Breast epithelium (tissue), 4 donors: ENCODE data around the gene MYLK3. TPM values are rescaled to one million over a fixed set of nuclear protein-coding genes. Genes with fewer than 3 reads are reported as not detected.
A peak's percentile ranks its signal among the peaks of the same experiment; 100 is the strongest.
"Not testable (repeated sequence)": the region's sequence is repeated elsewhere in the genome, so short reads cannot be mapped to it uniquely, and the experiment has no call there.

Source experiments
- DNase-seq, 2 donors: peaks; one replicate each; pipeline ENCODE4 v3.0.0-alpha.2; 2019; ENCODE audit warnings: low spot score in 2 of 2
- H3K27ac ChIP-seq, 2 donors: fragments of 200-600 bp; sonication (generic) in 1 of 2; one replicate each; pipeline ENCODE4 v1.5.1; 2016 to 2019; ENCODE audit warnings: mild to moderate bottlenecking in 1 of 2
- H3K27me3 ChIP-seq, 2 donors: fragments of 200-600 bp; sonication (generic) in 1 of 2; one replicate each; pipeline versions ENCODE4 v1.5.1 to v1.6.0; 2017 to 2019; ENCODE audit warnings: control low read depth in 1 of 2, mild to moderate bottlenecking in 1 of 2
- H3K36me3 ChIP-seq: fragments of 200-600 bp; one replicate; pipeline ENCODE4 v1.5.1; 2019
- H3K4me1 ChIP-seq, 2 donors: fragments of 200-600 bp; sonication (generic); one replicate each; pipeline ENCODE4 v1.5.1; 2016 to 2019; ENCODE audit warnings: control low read depth in 1 of 2
- H3K4me3 ChIP-seq, 3 donors: fragments of 200-600 bp; sonication (generic); 1 replicate in 2 of 3; 2 replicates in 1 of 3; pipeline ENCODE4 v1.5.1; 2016 to 2019; ENCODE audit warnings: mild to moderate bottlenecking in 3 of 3, moderate library complexity in 2 of 3
- H3K9me3 ChIP-seq, 2 donors: fragments of 200-600 bp; sonication (generic) in 1 of 2; one replicate each; pipeline ENCODE4 v1.5.1; 2016 to 2019; ENCODE audit warnings: control low read depth in 1 of 2
- CTCF ChIP-seq, 3 donors: fragments of 450-650 bp; IDR thresholded peaks; one replicate each; pipeline ENCODE4 v1.5.1; 2016 to 2017; ENCODE audit warnings: antibody characterized with exemption in 3 of 3, mild to moderate bottlenecking in 3 of 3, moderate library complexity in 3 of 3
- POLR2A ChIP-seq: fragments of 450-650 bp; IDR thresholded peaks from one replicate; pipeline ENCODE4 v1.6.1; 2016; ENCODE audit warnings: antibody characterized with exemption, mild to moderate bottlenecking, moderate library complexity
- POLR2AphosphoS5 ChIP-seq, 3 donors: sonication (generic); formaldehyde crosslinking; IDR thresholded peaks; one replicate each; pipeline ENCODE4 v1.6.1; 2017; ENCODE audit warnings: antibody characterized with exemption in 3 of 3
- intact Hi-C: fragments of 100-400 bp; cut with DNase I; formaldehyde crosslinking; loops from one replicate; pipeline ENCODE4 v1.15.1; 2023; ENCODE audit warnings: low total_unique reads
- total RNA-seq, 3 donors: library from RNA; depleted of rRNA; stranded (reverse); fragments of >200 nt; gene quantifications; one replicate each; pipeline ENCODE4 v1.1.0, GENCODE V29; 2016

The MYLK3 gene
- total RNA-seq, 3 donors from 2014 or later = 0.48 to 0.59 TPM; not detected in 1

DNA sequence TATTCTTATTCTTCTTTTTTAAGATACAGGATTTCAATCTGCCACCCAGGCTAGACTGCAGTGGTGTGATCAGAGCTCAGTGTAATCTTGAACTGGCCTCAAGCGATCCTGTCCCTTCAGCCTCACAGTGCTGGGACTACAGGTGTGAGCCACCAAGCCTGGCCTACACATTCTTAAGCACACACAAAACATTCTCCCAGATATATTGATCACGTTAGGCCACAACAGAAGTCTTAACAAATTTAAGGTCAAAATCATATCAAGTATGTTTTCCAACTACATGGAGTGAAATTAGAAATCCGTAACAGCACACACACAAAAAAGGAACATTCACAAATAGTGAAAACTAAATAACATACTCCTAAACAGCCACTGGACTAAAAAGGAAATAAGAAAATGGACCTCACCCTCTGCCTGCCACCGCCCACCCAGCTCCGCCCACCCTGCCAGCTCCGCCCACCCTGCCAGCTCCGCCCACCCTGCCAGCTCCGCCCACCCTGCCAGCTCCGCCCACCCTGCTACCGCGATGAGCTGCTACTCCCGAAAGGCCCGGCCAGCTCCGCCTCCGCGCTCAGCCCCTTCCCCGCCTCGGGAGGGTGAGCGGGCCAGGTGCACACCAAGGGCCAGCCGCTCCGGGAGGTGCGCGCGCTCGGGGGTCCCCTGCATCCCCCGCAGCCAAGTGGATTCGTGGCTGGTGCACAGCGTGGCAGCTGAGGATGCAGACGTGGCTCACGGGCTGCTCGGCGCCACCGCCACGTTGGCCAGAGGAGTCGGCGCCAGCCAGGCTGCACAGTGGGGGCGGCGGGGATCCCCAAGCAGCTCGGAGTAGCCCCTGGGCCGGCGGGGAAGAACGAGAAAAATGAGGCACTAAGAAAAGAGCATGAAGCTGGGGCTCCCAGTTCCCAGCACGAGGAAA, 41.6 kb upstream of the MYLK3 start:
- no peaks in the 10 kb centered on the region for H3K4me1 ChIP-seq
- DNase-seq = peak; percentile 61 to 70
- H3K27me3 ChIP-seq = no peaks in the 10 kb centered on the region
- peak overlapping the region; percentile 43 to 71 (median 66) for H3K4me3 ChIP-seq
- intact Hi-C loops = no loop called here
- no peaks in the 10 kb centered on the region for H3K36me3 ChIP-seq
- TF ChIP-seq CTCF (IDR thresholded peaks at IDR 0.05) = no peak
- peak in 1 of 3 donors; percentile 36 for TF ChIP-seq POLR2AphosphoS5 (IDR thresholded peaks at IDR 0.05)
- H3K9me3 ChIP-seq = peaks cover 4 to 6% of the 10 kb centered on the region in 2 donors
- peak overlapping the region; percentile 6 to 15 for H3K27ac ChIP-seq

DNA sequence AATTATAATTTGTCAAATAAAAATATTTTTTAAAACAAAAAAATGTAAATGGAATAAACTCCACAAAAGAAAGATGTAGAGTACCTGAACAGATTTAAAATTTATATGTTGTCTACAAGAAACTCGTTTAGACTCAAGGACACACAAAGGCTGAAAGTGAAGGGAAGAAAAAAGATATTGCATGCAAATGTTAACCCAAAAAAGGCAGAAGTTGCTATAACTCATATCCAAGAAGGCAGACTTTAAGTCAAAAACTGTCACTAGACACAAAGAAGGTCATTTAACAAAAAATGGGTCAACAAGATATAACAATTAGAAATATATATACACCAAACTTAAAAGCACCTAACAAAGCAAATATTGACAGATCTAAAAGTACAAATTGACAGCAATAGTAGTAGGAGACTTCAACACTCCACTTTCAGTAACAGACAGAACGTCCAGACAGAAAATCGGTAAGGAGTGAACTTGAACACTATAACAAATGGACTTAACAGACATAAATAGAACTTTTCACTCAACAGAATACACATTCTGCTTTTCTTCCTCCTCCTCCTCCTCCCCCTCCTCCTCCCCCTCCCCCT, 40.8 kb upstream of the MYLK3 start:
- no peaks in the 10 kb centered on the region for H3K36me3 ChIP-seq
- intact Hi-C loops = no loop called here
- no peak overlapping the region for H3K27ac ChIP-seq
- H3K4me1 ChIP-seq = no peaks in the 10 kb centered on the region
- DNase-seq = no peak
- no peak for TF ChIP-seq CTCF (IDR thresholded peaks at IDR 0.05)
- no peak for TF ChIP-seq POLR2A
- TF ChIP-seq POLR2AphosphoS5 (IDR thresholded peaks at IDR 0.05) = no peak
- H3K27me3 ChIP-seq = no peaks in the 10 kb centered on the region
- H3K9me3 ChIP-seq = peaks cover 4 to 6% of the 10 kb centered on the region in 2 donors
- no peak overlapping the region for H3K4me3 ChIP-seq

DNA sequence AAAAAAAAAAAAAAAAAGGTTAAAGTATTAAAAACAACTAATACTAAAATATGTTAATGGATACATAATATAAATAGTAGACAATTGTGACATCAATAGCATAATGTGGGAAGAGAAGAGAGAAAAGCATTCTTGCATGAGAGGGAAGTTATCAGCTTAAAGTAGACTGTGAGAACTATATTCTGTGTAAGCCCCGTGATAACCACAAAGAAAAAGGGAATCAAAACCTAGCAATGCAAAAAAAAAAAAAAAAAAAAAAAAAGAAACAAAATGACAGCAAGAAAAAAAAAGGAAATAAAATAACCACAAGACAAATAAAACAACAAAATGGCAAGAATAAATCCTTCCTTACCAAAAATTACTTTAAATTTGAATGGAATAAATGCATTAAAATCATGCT, 39.8 kb upstream of the MYLK3 start:
- Histone ChIP-seq H3K36me3 (no peaks in the 10 kb centered on the region), H3K9me3 (peaks cover 4 to 6% of the 10 kb centered on the region in 2 donors), H3K27ac (no peak overlapping the region), H3K27me3 (no peaks in the 10 kb centered on the region), H3K4me3 (no peak overlapping the region), H3K4me1 (no peaks in the 10 kb centered on the region)
- intact Hi-C loops = no loop called here
- no peak for TF ChIP-seq CTCF (IDR thresholded peaks at IDR 0.05)
- TF ChIP-seq POLR2A = no peak
- TF ChIP-seq POLR2AphosphoS5 (IDR thresholded peaks at IDR 0.05) = no peak
- DNase-seq = no peak

- intact Hi-C loops = no loop called here
- no peaks in the 10 kb centered on the region for H3K27me3 ChIP-seq
- no peak overlapping the region for H3K4me3 ChIP-seq
- no peak for DNase-seq
- no peaks in the 10 kb centered on the region for H3K4me1 ChIP-seq
- H3K9me3 ChIP-seq = peaks cover 4 to 6% of the 10 kb centered on the region in 2 donors
- TF ChIP-seq CTCF (IDR thresholded peaks at IDR 0.05) = no peak
- no peak for TF ChIP-seq POLR2A
- no peak for TF ChIP-seq POLR2AphosphoS5 (IDR thresholded peaks at IDR 0.05)
- H3K27ac ChIP-seq = no peak overlapping the region
- H3K36me3 ChIP-seq = no peaks in the 10 kb centered on the region
Observed at GRCh38 chr16:46785076-46785845, 37.1 kb upstream of the MYLK3 start.

DNA sequence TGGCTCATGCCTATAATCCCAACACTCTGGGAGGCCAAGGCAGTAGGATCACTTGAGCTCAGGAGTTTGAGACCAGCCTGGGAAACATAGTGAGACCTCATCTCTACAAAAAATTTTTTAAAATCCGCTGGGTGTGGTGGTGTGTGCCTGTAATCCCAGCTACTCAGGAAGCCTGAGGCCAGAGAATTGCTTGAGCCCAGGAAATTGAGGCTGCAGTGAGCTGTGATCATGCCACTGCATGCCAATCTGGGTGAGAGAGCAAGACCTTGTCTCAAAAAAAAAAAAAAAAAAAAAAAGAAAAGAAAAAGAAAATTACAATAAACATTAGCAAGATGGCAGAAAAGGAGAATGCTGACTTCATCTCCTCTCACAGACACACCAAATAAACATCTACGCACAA, 36.4 kb upstream of the MYLK3 start:
- H3K27me3 ChIP-seq, DNase-seq, intact Hi-C loops, H3K4me1 ChIP-seq, H3K27ac ChIP-seq, H3K36me3 ChIP-seq, H3K9me3 ChIP-seq, H3K4me3 ChIP-seq: not testable (repeated sequence)
